ENCODE measurements around the gene CYP2W1. TPM values are rescaled to one million over a fixed set of nuclear protein-coding genes. Genes with fewer than 3 reads are reported as not detected.

The CYP2W1 gene
- total and polyA plus RNA-seq, 10 of the 15 experiments (the other 5 are each of a cell fraction or from before 2014, with no cell fraction given) = not detected

DNA sequence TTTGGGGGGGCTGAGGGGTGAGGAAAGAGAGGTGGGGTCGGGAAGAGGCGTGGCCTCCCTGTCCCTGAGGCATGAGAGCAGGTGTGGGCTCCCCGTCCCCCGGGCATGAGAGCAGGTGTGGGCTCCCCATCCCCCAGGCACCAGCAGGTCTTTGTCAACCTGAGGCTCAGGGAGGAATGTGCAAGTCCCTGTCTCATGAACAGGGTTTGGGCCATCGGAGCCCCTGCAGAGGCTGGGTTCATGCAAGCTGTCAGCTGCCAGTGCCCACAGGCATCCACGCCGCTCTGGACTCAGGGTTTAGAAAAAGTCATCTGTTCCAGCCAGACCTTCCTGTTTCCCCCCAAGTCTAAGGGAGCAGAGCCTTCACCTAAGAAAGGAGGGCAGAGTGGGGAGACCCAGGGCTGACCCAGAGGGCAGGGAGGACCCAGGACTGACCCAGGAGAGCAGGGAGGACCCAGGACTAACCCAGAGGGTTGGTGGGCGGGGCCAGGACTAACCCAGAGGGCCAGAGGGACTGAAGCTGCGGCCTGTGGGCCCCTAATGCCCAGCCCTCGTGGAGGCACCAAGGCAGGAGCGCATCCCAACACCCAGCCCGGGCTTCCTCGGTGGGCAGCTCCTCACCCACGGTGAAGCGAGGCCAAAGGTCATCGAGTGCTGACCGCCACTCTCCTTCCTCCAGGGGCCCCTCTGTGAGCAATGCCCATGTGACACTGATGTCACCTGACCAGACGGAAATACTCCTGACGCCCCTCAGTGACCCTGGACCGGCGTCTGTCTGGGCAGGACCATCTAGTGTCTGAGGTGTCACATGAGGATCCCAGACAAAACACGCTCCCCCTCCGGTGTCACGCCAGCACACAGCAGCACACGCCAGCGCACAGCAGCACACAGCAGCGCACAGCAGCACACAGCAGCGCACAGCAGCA is 32.5 kb downstream of the CYP2W1 start:
- ChIA-PET SMC1A (ENCODE audit: uncharacterized antibody, unreplicated experiment) (no interaction called here), RAD21 (ENCODE audit: unreplicated experiment) (no interaction called here), CTCF (no interaction called here), POLR2A (no interaction called here)
- Histone ChIP-seq H3K27me3 (replicated peaks in 1 of 2; ENCODE audit: control insufficient read depth in 2 of 2, insufficient read depth in 2 of 2, low read length in 1 of 2) (no peaks in the 10 kb centered on the region), H3K79me2 (ENCODE audit: control insufficient read depth, insufficient read depth, low read length) (peaks cover 7% of the 10 kb centered on the region), H4K20me1 (ENCODE audit: control insufficient read depth, insufficient read depth) (no peaks in the 10 kb centered on the region), H3K4me1 (ENCODE audit: control insufficient read depth, insufficient read depth, low read length) (no peaks in the 10 kb centered on the region), H3K4me3 (no peak overlapping the region), H3K36me3 (ENCODE audit: control insufficient read depth in 2 of 2, insufficient read depth in 2 of 2, low read length in 1 of 2) (peaks cover 0 to 4% of the 10 kb centered on the region in 2 experiments; a peak in 3 of 4 replicates), H3K9ac (ENCODE audit: control insufficient read depth, insufficient read depth, low read length) (no peak overlapping the region), H3K9me3 (replicated peaks; ENCODE audit: control insufficient read depth, insufficient read depth, low read length) (peaks cover under 1% of the 10 kb centered on the region; the same call in 1 of the 3 replicates), H3K4me2 (ENCODE audit: control insufficient read depth, insufficient read depth) (no peak overlapping the region), H3K27ac (ENCODE audit: control insufficient read depth, insufficient read depth) (no peak overlapping the region), H2AFZ (ENCODE audit: control insufficient read depth, low read depth, low read length) (no peak overlapping the region)
- no peak for TF ChIP-seq NR2C2 (IDR thresholded peaks at IDR 0.05; ENCODE audit: borderline replicate concordance, control insufficient read depth, insufficient read length, low read depth)
- TF ChIP-seq, protein P1, sequence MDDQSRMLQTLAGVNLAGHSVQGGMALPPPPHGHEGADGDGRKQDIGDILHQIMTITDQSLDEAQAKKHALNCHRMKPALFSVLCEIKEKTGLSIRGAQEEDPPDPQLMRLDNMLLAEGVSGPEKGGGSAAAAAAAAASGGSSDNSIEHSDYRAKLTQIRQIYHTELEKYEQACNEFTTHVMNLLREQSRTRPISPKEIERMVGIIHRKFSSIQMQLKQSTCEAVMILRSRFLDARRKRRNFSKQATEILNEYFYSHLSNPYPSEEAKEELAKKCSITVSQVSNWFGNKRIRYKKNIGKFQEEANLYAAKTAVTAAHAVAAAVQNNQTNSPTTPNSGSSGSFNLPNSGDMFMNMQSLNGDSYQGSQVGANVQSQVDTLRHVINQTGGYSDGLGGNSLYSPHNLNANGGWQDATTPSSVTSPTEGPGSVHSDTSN (IDR thresholded peaks at IDR 0.05; ENCODE audit: insufficient replicate concordance, low read depth, low read length) = peak; percentile 53
- TF ChIP-seq ZNF274 (IDR thresholded peaks at IDR 0.05; ENCODE audit: insufficient read depth, insufficient read length) = no peak
- no peak for TF ChIP-seq SIN3A (IDR thresholded peaks at IDR 0.05; ENCODE audit: low read depth, low read length)
- TF ChIP-seq, protein P2, sequence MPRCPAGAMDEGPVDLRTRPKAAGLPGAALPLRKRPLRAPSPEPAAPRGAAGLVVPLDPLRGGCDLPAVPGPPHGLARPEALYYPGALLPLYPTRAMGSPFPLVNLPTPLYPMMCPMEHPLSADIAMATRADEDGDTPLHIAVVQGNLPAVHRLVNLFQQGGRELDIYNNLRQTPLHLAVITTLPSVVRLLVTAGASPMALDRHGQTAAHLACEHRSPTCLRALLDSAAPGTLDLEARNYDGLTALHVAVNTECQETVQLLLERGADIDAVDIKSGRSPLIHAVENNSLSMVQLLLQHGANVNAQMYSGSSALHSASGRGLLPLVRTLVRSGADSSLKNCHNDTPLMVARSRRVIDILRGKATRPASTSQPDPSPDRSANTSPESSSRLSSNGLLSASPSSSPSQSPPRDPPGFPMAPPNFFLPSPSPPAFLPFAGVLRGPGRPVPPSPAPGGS (IDR thresholded peaks at IDR 0.05; ENCODE audit: borderline replicate concordance, insufficient read depth, low read depth, low read length, poor library complexity, severe bottlenecking) = peak; percentile 97
- TF ChIP-seq SUZ12 (IDR thresholded peaks at IDR 0.05; ENCODE audit: unreplicated experiment) = no peak
- 0 out of 2 replicates have a peak, but pooled peaks have one; percentile 26 for TF ChIP-seq NR2F1 (conservative IDR thresholded peaks at IDR 0.05)
- TF ChIP-seq, protein P3, sequence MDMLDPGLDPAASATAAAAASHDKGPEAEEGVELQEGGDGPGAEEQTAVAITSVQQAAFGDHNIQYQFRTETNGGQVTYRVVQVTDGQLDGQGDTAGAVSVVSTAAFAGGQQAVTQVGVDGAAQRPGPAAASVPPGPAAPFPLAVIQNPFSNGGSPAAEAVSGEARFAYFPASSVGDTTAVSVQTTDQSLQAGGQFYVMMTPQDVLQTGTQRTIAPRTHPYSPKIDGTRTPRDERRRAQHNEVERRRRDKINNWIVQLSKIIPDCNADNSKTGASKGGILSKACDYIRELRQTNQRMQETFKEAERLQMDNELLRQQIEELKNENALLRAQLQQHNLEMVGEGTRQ (IDR thresholded peaks at IDR 0.05; ENCODE audit: borderline replicate concordance, low read depth, low read length) = no peak
- TF ChIP-seq GABPA (IDR thresholded peaks at IDR 0.05; ENCODE audit: low read depth) = no peak
- no peak for FAIRE-seq
- intact Hi-C loops (cut with micrococcal nuclease; ENCODE audit: unreplicated experiment) (no loop called here), in situ Hi-C loops (cut with MboI) (no loop called here)
- WGBS (ENCODE audit: insufficient coverage, insufficient replicate concordance, low lambda C conversion rate, missing lambda C conversion rate) = 75% methylated on average over 28 of the region's 28 CpGs
- no TSS peak for BruUV-seq (replicated peaks)
- no peak for DNase-seq (ENCODE audit: low read depth, low spot score)
- no peak for ATAC-seq
